Activated CD8-positive, alpha-beta T cell treated with anti-CD3 and anti-CD28 coated beads for 36 hours (primary cell): ENCODE data around the gene SERPINB13. TPM values are rescaled to one million over a fixed set of nuclear protein-coding genes. Genes with fewer than 3 reads are reported as not detected.
A peak's percentile ranks its signal among the peaks of the same experiment; 100 is the strongest.

ENCODE experiments used
- ATAC-seq: fragments of 200-7000 bp; cut with Tn5 transposase; one replicate; pipeline ENCODE4 v1.10.0; 2021; ENCODE audit warnings: mild to moderate bottlenecking, moderate library complexity
- CTCF ChIA-PET: fragments of 350-600 bp; sonication (Branson Sonifier 250); formaldehyde crosslinking; loops from one replicate; lab custom pipeline; 2021; ENCODE audit warnings: antibody characterized with exemption; lab: Charles Lee
- POLR2A ChIA-PET: fragments of 350-600 bp; sonication (Branson Sonifier 250); formaldehyde crosslinking; loops from one replicate; lab custom pipeline; 2021; ENCODE audit warnings: antibody characterized with exemption; lab: Charles Lee
- DNase-seq: peaks from one replicate; pipeline ENCODE4 v3.0.0-alpha.2; 2020
- H3K27ac Mint-ChIP-seq: one replicate; pipeline ENCODE4 v1.8.0; 2021; ENCODE audit warnings: mild to moderate bottlenecking, mixed read lengths
- H3K27me3 Mint-ChIP-seq: one replicate; pipeline ENCODE4 v1.8.0; 2021; ENCODE audit warnings: mixed read lengths
- H3K36me3 Mint-ChIP-seq: one replicate; pipeline ENCODE4 v1.8.0; 2021; ENCODE audit warnings: low read depth, mixed read lengths
- H3K4me1 Mint-ChIP-seq: one replicate; pipeline ENCODE4 v1.8.0; 2021; ENCODE audit warnings: low read depth, mixed read lengths
- H3K4me3 Mint-ChIP-seq: one replicate; pipeline ENCODE4 v1.8.0; 2021; ENCODE audit warnings: mild to moderate bottlenecking, moderate library complexity, mixed read lengths
- H3K9me3 Mint-ChIP-seq: one replicate; pipeline ENCODE4 v1.8.0; 2021; ENCODE audit warnings: mixed read lengths
- CTCF ChIP-seq: fragments of 200-600 bp; IDR thresholded peaks from one replicate; pipeline ENCODE4 v1.8.0; 2022; ENCODE audit warnings: antibody characterized with exemption, mild to moderate bottlenecking
- intact Hi-C: fragments of 100-400 bp; cut with micrococcal nuclease; formaldehyde crosslinking; loops from one replicate; pipeline ENCODE4 v1.10.0; 2022
- total RNA-seq, 2 experiments: library from RNA; stranded (reverse); gene quantifications; one replicate each; pipeline ENCODE4 v1.2.3, GENCODE V29; 2021

The SERPINB13 gene
- total RNA-seq, 2 experiments from 2014 or later: not detected

- H3K27ac Mint-ChIP-seq: no peak overlapping the region
- CTCF ChIA-PET: interaction anchor here (3.1 to 5.7 kb wide), 2 partner anchors 10 to 49 kb away, joined by 14 to 40 read pairs; no protein-coding TSS in a partner anchor
- peaks cover 8% of the 10 kb centered on the region for H3K27me3 Mint-ChIP-seq
- no peak for TF ChIP-seq CTCF
- no peak overlapping the region for H3K4me3 Mint-ChIP-seq
- no peak for ATAC-seq
- POLR2A ChIA-PET: no interaction called here
- H3K9me3 Mint-ChIP-seq: no peaks in the 10 kb centered on the region
- no peak for DNase-seq
- H3K36me3 Mint-ChIP-seq: no peaks in the 10 kb centered on the region
- no peaks in the 10 kb centered on the region for H3K4me1 Mint-ChIP-seq
- intact Hi-C loops: no loop called here
Observed at GRCh38 chr18:63567825-63568224, 19.3 kb upstream of the SERPINB13 start.

GRCh38 chr18:63570721-63571120 lies 16.4 kb upstream of the SERPINB13 start:
- Mint-ChIP-seq H3K27me3 (peaks cover 8% of the 10 kb centered on the region), H3K4me1 (no peaks in the 10 kb centered on the region), H3K4me3 (no peak overlapping the region), H3K36me3 (no peaks in the 10 kb centered on the region), H3K9me3 (no peaks in the 10 kb centered on the region), H3K27ac (no peak overlapping the region)
- ChIA-PET POLR2A (no interaction called here), CTCF (no interaction called here)
- ATAC-seq (no peak), DNase-seq (no peak)
- no peak for TF ChIP-seq CTCF
- intact Hi-C loops: no loop called here

GRCh38 chr18:63575681-63576080 lies 11.5 kb upstream of the SERPINB13 start:
- ChIA-PET CTCF (interaction anchor here (1.3 to 6.7 kb wide), 3 partner anchors 9 to 64 kb away, joined by 4 to 125 read pairs (median 40); no protein-coding TSS in a partner anchor), POLR2A (interaction anchor here (0.6 kb wide), 1 partner anchor 141 kb away, joined by 4 read pairs; no protein-coding TSS in a partner anchor)
- no peak for TF ChIP-seq CTCF
- Mint-ChIP-seq H3K27ac (no peak overlapping the region), H3K9me3 (no peaks in the 10 kb centered on the region), H3K4me1 (no peaks in the 10 kb centered on the region), H3K27me3 (peaks cover 9% of the 10 kb centered on the region), H3K4me3 (no peak overlapping the region), H3K36me3 (no peaks in the 10 kb centered on the region)
- no peak for ATAC-seq
- intact Hi-C loops: loop anchor here (5.0 kb wide), 1 partner anchor 58 kb away; no protein-coding TSS in a partner anchor
- DNase-seq: no peak

- CTCF ChIA-PET: interaction anchor here (0.7 to 6.7 kb wide), 16 partner anchors 9 to 521 kb away, joined by 3 to 125 read pairs (median 6); partner anchors contain the start of gene SERPINB13
- Mint-ChIP-seq H3K9me3 (no peaks in the 10 kb centered on the region), H3K36me3 (no peaks in the 10 kb centered on the region), H3K4me3 (no peak overlapping the region), H3K4me1 (no peaks in the 10 kb centered on the region), H3K27me3 (peaks cover 9% of the 10 kb centered on the region), H3K27ac (no peak overlapping the region)
- intact Hi-C loops: loop anchor here (5.0 kb wide), 1 partner anchor 61 kb away; no protein-coding TSS in a partner anchor
- POLR2A ChIA-PET: no interaction called here
- TF ChIP-seq CTCF: peak; percentile 63
- ATAC-seq: peak; percentile 51
- peak; percentile 28 for DNase-seq
Observed at GRCh38 chr18:63578357-63578958, 8.7 kb upstream of the SERPINB13 start.

DNA sequence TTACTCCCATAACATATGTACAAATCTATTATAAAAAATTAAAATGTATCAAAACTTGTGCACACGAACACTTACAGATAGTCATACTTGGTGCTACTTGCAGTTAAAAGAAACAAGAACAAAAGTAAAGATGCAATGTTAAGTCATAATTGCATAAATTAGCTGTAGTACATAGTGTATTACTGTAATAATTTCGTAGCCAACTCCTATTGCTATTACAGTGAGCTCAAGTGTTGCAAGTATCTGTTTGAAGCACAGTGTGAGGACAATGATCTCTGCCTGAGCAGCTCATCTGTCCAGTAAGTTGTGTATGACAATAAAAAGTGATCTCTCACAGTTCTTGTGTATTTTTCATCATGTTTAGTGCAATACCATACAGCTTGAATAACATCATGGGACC lies 7.5 kb upstream of the SERPINB13 start:
- CTCF ChIA-PET: interaction anchor here (2.9 to 6.7 kb wide), 3 partner anchors 13 to 63 kb away, joined by 25 to 125 read pairs (median 40); no protein-coding TSS in a partner anchor
- peaks cover 9% of the 10 kb centered on the region for H3K27me3 Mint-ChIP-seq
- POLR2A ChIA-PET: no interaction called here
- TF ChIP-seq CTCF: no peak
- intact Hi-C loops: loop anchor here (5.0 kb wide), 1 partner anchor 62 kb away; no protein-coding TSS in a partner anchor
- no peak for ATAC-seq
- H3K27ac Mint-ChIP-seq: no peak overlapping the region
- no peaks in the 10 kb centered on the region for H3K9me3 Mint-ChIP-seq
- H3K4me1 Mint-ChIP-seq: no peaks in the 10 kb centered on the region
- no peak for DNase-seq
- H3K4me3 Mint-ChIP-seq: no peak overlapping the region
- no peaks in the 10 kb centered on the region for H3K36me3 Mint-ChIP-seq
